Activated CD4-positive, alpha-beta T cell treated with anti-CD3 and anti-CD28 coated beads, Interleukin-2, amount 10 ng/mL, durations not matched to agents 7 days and 5 days (primary cell): ENCODE data around the gene DCLK1. TPM values are rescaled to one million over a fixed set of nuclear protein-coding genes. Genes with fewer than 3 reads are reported as not detected.

Experiments
- CTCF ChIA-PET: fragments of 350-600 bp; sonication (Branson Sonifier 250); formaldehyde crosslinking; loops from one replicate; lab custom pipeline; 2021; ENCODE audit warnings: antibody characterized with exemption; lab: Charles Lee
- POLR2A ChIA-PET: fragments of 350-600 bp; sonication (Branson Sonifier 250); formaldehyde crosslinking; loops from one replicate; lab custom pipeline; 2021; ENCODE audit warnings: antibody characterized with exemption; lab: Charles Lee
- DNase-seq: peaks from one replicate; pipeline ENCODE4 v3.0.0-alpha.2; 2020
- H3K27ac Mint-ChIP-seq: one replicate; pipeline ENCODE4 v1.8.0; 2021; ENCODE audit warnings: mild to moderate bottlenecking, moderate library complexity, mixed read lengths
- H3K27me3 Mint-ChIP-seq: one replicate; pipeline ENCODE4 v1.8.0; 2021; ENCODE audit warnings: mixed read lengths
- H3K36me3 Mint-ChIP-seq: one replicate; pipeline ENCODE4 v1.8.0; 2021; ENCODE audit warnings: low read depth, mixed read lengths
- H3K4me1 Mint-ChIP-seq: one replicate; pipeline ENCODE4 v1.8.0; 2021; ENCODE audit warnings: mixed read lengths
- H3K4me3 Mint-ChIP-seq: one replicate; pipeline ENCODE4 v1.8.0; 2021; ENCODE audit warnings: mild to moderate bottlenecking, moderate library complexity, mixed read lengths
- H3K9me3 Mint-ChIP-seq: one replicate; pipeline ENCODE4 v1.8.0; 2021; ENCODE audit warnings: mixed read lengths
- total RNA-seq, 2 experiments: library from RNA; stranded (reverse); gene quantifications; one replicate each; pipeline ENCODE4 v1.2.3, GENCODE V29; 2021

DCLK1 gene
- total RNA-seq, 2 experiments from 2014 or later = not detected

GRCh38 chr13:35766663-35767062 lies 364.5 kb downstream of the DCLK1 start:
- Mint-ChIP-seq H3K9me3 (no peaks in the 10 kb centered on the region), H3K27ac (no peak overlapping the region), H3K4me1 (no peaks in the 10 kb centered on the region), H3K4me3 (no peak overlapping the region), H3K27me3 (no peaks in the 10 kb centered on the region), H3K36me3 (no peaks in the 10 kb centered on the region)
- DNase-seq = no peak
- POLR2A ChIA-PET = no interaction called here
- CTCF ChIA-PET = no interaction called here

GRCh38 chr13:35765941-35766340 lies 365.2 kb downstream of the DCLK1 start:
- H3K9me3 Mint-ChIP-seq = no peaks in the 10 kb centered on the region
- H3K36me3 Mint-ChIP-seq = no peaks in the 10 kb centered on the region
- H3K27me3 Mint-ChIP-seq = no peaks in the 10 kb centered on the region
- H3K27ac Mint-ChIP-seq = no peak overlapping the region
- ChIA-PET POLR2A (no interaction called here), CTCF (no interaction called here)
- no peaks in the 10 kb centered on the region for H3K4me1 Mint-ChIP-seq
- no peak for DNase-seq
- no peak overlapping the region for H3K4me3 Mint-ChIP-seq

- ChIA-PET POLR2A (no interaction called here), CTCF (no interaction called here)
- Mint-ChIP-seq H3K27me3 (no peaks in the 10 kb centered on the region), H3K27ac (no peak overlapping the region), H3K9me3 (no peaks in the 10 kb centered on the region), H3K36me3 (no peaks in the 10 kb centered on the region), H3K4me3 (no peak overlapping the region), H3K4me1 (no peaks in the 10 kb centered on the region)
- DNase-seq = no peak
Measured at GRCh38 chr13:35765366-35765765, 365.8 kb downstream of the DCLK1 start.

- peaks cover 1% of the 10 kb centered on the region for H3K9me3 Mint-ChIP-seq
- POLR2A ChIA-PET = no interaction called here
- CTCF ChIA-PET = interaction anchor here (0.6 kb wide), 1 partner anchor 10 kb away, joined by 3 read pairs; no protein-coding TSS in a partner anchor
- H3K4me1 Mint-ChIP-seq = no peaks in the 10 kb centered on the region
- H3K36me3 Mint-ChIP-seq = no peaks in the 10 kb centered on the region
- no peak overlapping the region for H3K4me3 Mint-ChIP-seq
- H3K27me3 Mint-ChIP-seq = no peaks in the 10 kb centered on the region
- DNase-seq = no peak
- H3K27ac Mint-ChIP-seq = no peak overlapping the region
Measured at GRCh38 chr13:35764326-35765015, 366.7 kb downstream of the DCLK1 start.

GRCh38 chr13:35763782-35764123 lies 367.4 kb downstream of the DCLK1 start:
- peaks cover 5% of the 10 kb centered on the region for H3K9me3 Mint-ChIP-seq
- CTCF ChIA-PET = no interaction called here
- no peak overlapping the region for H3K4me3 Mint-ChIP-seq
- H3K4me1 Mint-ChIP-seq = no peaks in the 10 kb centered on the region
- no peaks in the 10 kb centered on the region for H3K36me3 Mint-ChIP-seq
- POLR2A ChIA-PET = no interaction called here
- no peak for DNase-seq
- H3K27ac Mint-ChIP-seq = no peak overlapping the region
- H3K27me3 Mint-ChIP-seq = no peaks in the 10 kb centered on the region

- ChIA-PET CTCF (no interaction called here), POLR2A (no interaction called here)
- no peak overlapping the region for H3K27ac Mint-ChIP-seq
- H3K27me3 Mint-ChIP-seq = no peaks in the 10 kb centered on the region
- H3K9me3 Mint-ChIP-seq = peaks cover 5% of the 10 kb centered on the region
- no peaks in the 10 kb centered on the region for H3K4me1 Mint-ChIP-seq
- no peaks in the 10 kb centered on the region for H3K36me3 Mint-ChIP-seq
- DNase-seq = no peak
- H3K4me3 Mint-ChIP-seq = no peak overlapping the region
Measured at GRCh38 chr13:35763060-35763781, 368.0 kb downstream of the DCLK1 start.

- ChIA-PET CTCF (no interaction called here), POLR2A (interaction anchor here (0.6 kb wide), 1 partner anchor 220 kb away, joined by 6 read pairs; no protein-coding TSS in a partner anchor)
- H3K27me3 Mint-ChIP-seq = no peaks in the 10 kb centered on the region
- H3K27ac Mint-ChIP-seq = no peak overlapping the region
- DNase-seq = no peak
- H3K4me3 Mint-ChIP-seq = no peak overlapping the region
- no peaks in the 10 kb centered on the region for H3K36me3 Mint-ChIP-seq
- H3K4me1 Mint-ChIP-seq = no peaks in the 10 kb centered on the region
- H3K9me3 Mint-ChIP-seq = peaks cover 7% of the 10 kb centered on the region
Measured at GRCh38 chr13:35761440-35762252, 369.5 kb downstream of the DCLK1 start.

- Mint-ChIP-seq H3K27ac (no peak overlapping the region), H3K9me3 (peaks cover 8% of the 10 kb centered on the region), H3K4me1 (no peaks in the 10 kb centered on the region), H3K4me3 (no peak overlapping the region), H3K36me3 (no peaks in the 10 kb centered on the region), H3K27me3 (no peaks in the 10 kb centered on the region)
- DNase-seq = no peak
- ChIA-PET POLR2A (interaction anchor here (0.6 kb wide), 1 partner anchor 219 kb away, joined by 6 read pairs; no protein-coding TSS in a partner anchor), CTCF (no interaction called here)
Measured at GRCh38 chr13:35760735-35761281, 370.4 kb downstream of the DCLK1 start.

- Mint-ChIP-seq H3K9me3 (peaks cover 11% of the 10 kb centered on the region), H3K4me1 (no peaks in the 10 kb centered on the region), H3K27ac (no peak overlapping the region), H3K36me3 (no peaks in the 10 kb centered on the region), H3K4me3 (no peak overlapping the region), H3K27me3 (no peaks in the 10 kb centered on the region)
- no peak for DNase-seq
- CTCF ChIA-PET = no interaction called here
- POLR2A ChIA-PET = no interaction called here
Measured at GRCh38 chr13:35747594-35747993, 383.6 kb downstream of the DCLK1 start.

GRCh38 chr13:35744566-35745178 lies 386.5 kb downstream of the DCLK1 start:
- H3K27me3 Mint-ChIP-seq = no peaks in the 10 kb centered on the region
- no peaks in the 10 kb centered on the region for H3K4me1 Mint-ChIP-seq
- H3K4me3 Mint-ChIP-seq = no peak overlapping the region
- POLR2A ChIA-PET = no interaction called here
- no peaks in the 10 kb centered on the region for H3K36me3 Mint-ChIP-seq
- DNase-seq = no peak
- H3K27ac Mint-ChIP-seq = no peak overlapping the region
- CTCF ChIA-PET = no interaction called here
- peaks cover 15% of the 10 kb centered on the region for H3K9me3 Mint-ChIP-seq

GRCh38 chr13:35744144-35744543 lies 387.0 kb downstream of the DCLK1 start:
- CTCF ChIA-PET = no interaction called here
- H3K36me3 Mint-ChIP-seq = no peaks in the 10 kb centered on the region
- H3K27me3 Mint-ChIP-seq = no peaks in the 10 kb centered on the region
- no peak for DNase-seq
- no peak overlapping the region for H3K27ac Mint-ChIP-seq
- POLR2A ChIA-PET = no interaction called here
- peaks cover 12% of the 10 kb centered on the region for H3K9me3 Mint-ChIP-seq
- no peak overlapping the region for H3K4me3 Mint-ChIP-seq
- no peaks in the 10 kb centered on the region for H3K4me1 Mint-ChIP-seq

- H3K9me3 Mint-ChIP-seq = peaks cover 12% of the 10 kb centered on the region
- POLR2A ChIA-PET = no interaction called here
- no peaks in the 10 kb centered on the region for H3K27me3 Mint-ChIP-seq
- H3K4me3 Mint-ChIP-seq = no peak overlapping the region
- no peak overlapping the region for H3K27ac Mint-ChIP-seq
- CTCF ChIA-PET = no interaction called here
- no peak for DNase-seq
- no peaks in the 10 kb centered on the region for H3K36me3 Mint-ChIP-seq
- H3K4me1 Mint-ChIP-seq = no peaks in the 10 kb centered on the region
Measured at GRCh38 chr13:35743165-35743564, 388.0 kb downstream of the DCLK1 start.
